Measurements from ENCODE around the gene MED25. TPM values are rescaled to one million over a fixed set of nuclear protein-coding genes. Genes with fewer than 3 reads are reported as not detected.

The MED25 gene
- polyA plus RNA-seq, 1 donor from 2014 or later: 18.9 TPM

GRCh38 chr19:49829721-49830120 lies 11.6 kb downstream of the MED25 start:
- Histone ChIP-seq H4K20me1 (ENCODE audit: insufficient read depth) (no peaks in the 10 kb centered on the region), H3K9ac (ENCODE audit: low read length) (no peak overlapping the region), H3K9me2 (ENCODE audit: insufficient read depth, low read length) (no peaks in the 10 kb centered on the region), H3K27ac (ENCODE audit: low read length) (no peak overlapping the region), H3K79me2 (replicated peaks; ENCODE audit: insufficient read depth, low read length) (no peaks in the 10 kb centered on the region), H3F3A (ENCODE audit: insufficient read depth, low read length, poor library complexity, severe bottlenecking) (no peaks in the 10 kb centered on the region), H3K36me3 (ENCODE audit: insufficient read depth, low read length) (no peaks in the 10 kb centered on the region), H3K9me3 (ENCODE audit: low read length) (no peaks in the 10 kb centered on the region), H3K27me3 (ENCODE audit: insufficient read depth, low read depth, low read length) (no peaks in the 10 kb centered on the region), H3K4me3 (ENCODE audit: low read length) (no peak overlapping the region), H3K4me2 (ENCODE audit: low read length) (no peak overlapping the region), H2AFZ (ENCODE audit: low read depth, low read length) (no peak overlapping the region)
- no peak for TF ChIP-seq TAF1 (IDR thresholded peaks at IDR 0.05; ENCODE audit: low read depth)
- no peak for TF ChIP-seq MXI1 (conservative IDR thresholded peaks at IDR 0.05; ENCODE audit: poor library complexity, severe bottlenecking)
- no peak for TF ChIP-seq CTCF (IDR thresholded peaks at IDR 0.05; ENCODE audit: poor library complexity, severe bottlenecking)
- TF ChIP-seq REST (IDR thresholded peaks at IDR 0.05; ENCODE audit: borderline replicate concordance): no peak
- no peak for TF ChIP-seq RAD21 (conservative IDR thresholded peaks at IDR 0.05)
- no peak for TF ChIP-seq EP300 (conservative IDR thresholded peaks at IDR 0.05; ENCODE audit: poor library complexity, severe bottlenecking)
- TF ChIP-seq EZH2 (IDR thresholded peaks at IDR 0.05; ENCODE audit: borderline replicate concordance, insufficient read depth, low read length, poor library complexity, severe bottlenecking): no peak
- no peak for TF ChIP-seq SMC3 (conservative IDR thresholded peaks at IDR 0.05; ENCODE audit: poor library complexity)
- no peak for TF ChIP-seq POLR2AphosphoS5 (IDR thresholded peaks at IDR 0.05)

GRCh38 chr19:49830766-49831165 lies 12.7 kb downstream of the MED25 start:
- H3K9me3 ChIP-seq (ENCODE audit: low read length): no peaks in the 10 kb centered on the region
- no peak overlapping the region for H3K9ac ChIP-seq (ENCODE audit: low read length)
- no peaks in the 10 kb centered on the region for H3K36me3 ChIP-seq (ENCODE audit: insufficient read depth, low read length)
- no peak overlapping the region for H3K27ac ChIP-seq (ENCODE audit: low read length)
- TF ChIP-seq MXI1 (conservative IDR thresholded peaks at IDR 0.05; ENCODE audit: poor library complexity, severe bottlenecking) (no peak), EZH2 (IDR thresholded peaks at IDR 0.05; ENCODE audit: borderline replicate concordance, insufficient read depth, low read length, poor library complexity, severe bottlenecking) (no peak), POLR2AphosphoS5 (IDR thresholded peaks at IDR 0.05) (no peak), SMC3 (conservative IDR thresholded peaks at IDR 0.05; ENCODE audit: poor library complexity) (no peak), RAD21 (conservative IDR thresholded peaks at IDR 0.05) (no peak), REST (IDR thresholded peaks at IDR 0.05; ENCODE audit: borderline replicate concordance) (no peak), EP300 (conservative IDR thresholded peaks at IDR 0.05; ENCODE audit: poor library complexity, severe bottlenecking) (no peak)
- no peak overlapping the region for H2AFZ ChIP-seq (ENCODE audit: low read depth, low read length)
- H3K27me3 ChIP-seq (ENCODE audit: insufficient read depth, low read depth, low read length): no peaks in the 10 kb centered on the region
- no peaks in the 10 kb centered on the region for H3K79me2 ChIP-seq (replicated peaks; ENCODE audit: insufficient read depth, low read length)
- no peaks in the 10 kb centered on the region for H4K20me1 ChIP-seq (ENCODE audit: insufficient read depth)
- no peaks in the 10 kb centered on the region for H3K9me2 ChIP-seq (ENCODE audit: insufficient read depth, low read length)
- H3K4me2 ChIP-seq (ENCODE audit: low read length): no peak overlapping the region
- no peaks in the 10 kb centered on the region for H3F3A ChIP-seq (ENCODE audit: insufficient read depth, low read length, poor library complexity, severe bottlenecking)
- no peak overlapping the region for H3K4me3 ChIP-seq (ENCODE audit: low read length)
